K562 (cell line): ENCODE data around the gene TBX1. TPM values are rescaled to one million over a fixed set of nuclear protein-coding genes. Genes with fewer than 3 reads are reported as not detected.

ENCODE experiments used
- ARID2 ChIP-seq: fragments of 450-650 bp; IDR thresholded peaks from 2 replicates; pipeline ENCODE4 v1.6.1; 2017; ENCODE audit warnings: antibody characterized with exemption, mild to moderate bottlenecking
- ATF7 ChIP-seq: fragments of 450-650 bp; IDR thresholded peaks from 2 replicates; pipeline ENCODE4 v1.7.1; 2014; ENCODE audit warnings: mild to moderate bottlenecking, moderate library complexity
- ELF2 ChIP-seq: fragments of 250-450 bp; sonication (Bioruptor Pico); IDR thresholded peaks from 2 replicates; pipeline ENCODE4 v1.5.0; 2021; ENCODE audit warnings: mild to moderate bottlenecking
- ESRRA ChIP-seq: fragments of 450-650 bp; IDR thresholded peaks from 2 replicates; pipeline ENCODE4 v1.6.1; 2014; ENCODE audit warnings: low read depth, mild to moderate bottlenecking, moderate library complexity, borderline replicate concordance
- FUS ChIP-seq: fragments of 200-400 bp; formaldehyde crosslinking; optimal IDR thresholded peaks from 2 replicates; pipeline ENCODE3; 2017; ENCODE audit warnings: low read depth, low read length
- MXI1 ChIP-seq: IDR thresholded peaks from 2 replicates; pipeline ENCODE4 v1.6.1; 2011; ENCODE audit warnings: low read depth, mild to moderate bottlenecking, improper control_type of control experiment, low read length
- POLR2AphosphoS5 ChIP-seq: IDR thresholded peaks from 2 replicates; pipeline ENCODE4 v1.6.1; 2011; ENCODE audit warnings: mild to moderate bottlenecking, low read depth, low read length, moderate library complexity; ENCODE audit not compliant: control insufficient read depth, insufficient read depth
- RFX5 ChIP-seq: IDR thresholded peaks from 2 replicates; pipeline ENCODE4 v1.6.1; 2011; ENCODE audit warnings: low read depth, mild to moderate bottlenecking, improper control_type of control experiment, low read length
- TEAD4 ChIP-seq, 2 experiments: sonication (generic) in 1 of 2; formaldehyde crosslinking in 1 of 2; IDR thresholded peaks; 2 replicates each; pipeline versions ENCODE4 v1.6.1 to v1.8.0; 2012 to 2022; ENCODE audit warnings: borderline replicate concordance in 1 of 2, inconsistent platforms in 1 of 2, low read length in 1 of 2, mild to moderate bottlenecking in 1 of 2, missing genetic modification reagents in 1 of 2
- THRAP3 ChIP-seq: fragments of 450-650 bp; IDR thresholded peaks from 2 replicates; pipeline ENCODE4 v1.6.1; 2016; ENCODE audit warnings: mild to moderate bottlenecking, inconsistent platforms, borderline replicate concordance
- ZFP36 ChIP-seq: fragments of 150-350 bp; IDR thresholded peaks from 2 replicates; pipeline ENCODE4 v1.6.1; 2018; ENCODE audit warnings: low read length, low read depth; ENCODE audit not compliant: partially characterized antibody
- ZKSCAN8 ChIP-seq: fragments of 200-800 bp; sonication (Bioruptor generic); IDR thresholded peaks from 2 replicates; pipeline ENCODE4 v1.6.1; 2016; ENCODE audit warnings: missing genetic modification characterization, missing compliant biosample characterization
- polyA plus RNA-seq, 8 experiments: library from polyadenylated mRNA; depleted of rRNA in 4 of 8; stranded (reverse) in 5 of 8; unstranded in 3 of 8; fragments of >200 nt; fragmentation: Nextera tagmentation in 2 of 8; fragmentation: Illumina TruSeq in 1 of 8; extraction: Ambion mirVana in 2 of 8; extraction: Trizol in 1 of 8; gene quantifications; 2 replicates each; pipeline versions ENCODE4 v1.2.1 to v1.2.3, GENCODE V29; 2011 to 2014; ENCODE audit warnings: inconsistent platforms in 1 of 8, missing spikeins in 1 of 8
- total RNA-seq, 7 experiments: library from RNA; depleted of rRNA in 6 of 7; stranded (reverse); fragments of >200 nt in 6 of 7; fragmentation: Illumina TruSeq in 2 of 7; extraction: Trizol in 2 of 7; gene quantifications; 2 replicates each; pipeline versions ENCODE4 v1.2.1 to v1.2.3, GENCODE V29; 2011 to 2021; ENCODE audit warnings: low replicate concordance in 1 of 7
- TF ChIP-seq, protein P1 (sequence below), 2 experiments: IDR thresholded peaks; 2 replicates each; pipeline ENCODE4 v1.6.1; 2011; ENCODE audit warnings: borderline replicate concordance in 1 of 2, control low read depth in 1 of 2, low read depth in 1 of 2, low read length in 1 of 2, mild to moderate bottlenecking in 1 of 2, mixed read lengths in 1 of 2, moderate library complexity in 1 of 2; ENCODE audit not compliant: insufficient read depth in 1 of 2, insufficient read length in 1 of 2, poor library complexity in 1 of 2, severe bottlenecking in 1 of 2; ENCODE audit errors: extremely low read depth in 1 of 2
- TF ChIP-seq, protein P2 (sequence below): fragments of 250-450 bp; sonication (Bioruptor Pico); IDR thresholded peaks from 2 replicates; pipeline ENCODE4 v1.8.0; 2022; ENCODE audit warnings: moderate library complexity, mild to moderate bottlenecking, inconsistent platforms
- TF ChIP-seq, protein P3 (sequence below): fragments of 450-650 bp; formaldehyde crosslinking; IDR thresholded peaks from 2 replicates; pipeline ENCODE4 v1.4.0; 2020; ENCODE audit warnings: mild to moderate bottlenecking, moderate library complexity
- TF ChIP-seq, protein P4 (sequence below), 2 experiments: fragments of 200-800 bp in 1 of 2; sonication (Bioruptor generic) in 1 of 2; sonication (generic) in 1 of 2; formaldehyde crosslinking in 1 of 2; IDR thresholded peaks in 1 of 2; conservative IDR thresholded peaks in 1 of 2; 2 replicates each; pipeline versions ENCODE4 v1.5.0 to v1.6.1; 2016 to 2020; ENCODE audit warnings: missing compliant biosample characterization in 1 of 2, missing genetic modification characterization in 1 of 2, missing genetic modification reagents in 1 of 2
- TF ChIP-seq, protein P5 (sequence below): sonication (generic); formaldehyde crosslinking; IDR thresholded peaks from 2 replicates; pipeline ENCODE4 v1.8.1; 2023; ENCODE audit warnings: mild to moderate bottlenecking, missing genetic modification reagents
- TF ChIP-seq, protein P6 (sequence below): fragments of 450-650 bp; IDR thresholded peaks from 2 replicates; pipeline ENCODE4 v1.6.1; 2016

Gene TBX1
- total and polyA plus RNA-seq, 9 of the 15 experiments (the other 6 are each of a cell fraction or from before 2014, with no cell fraction given) = 0.07 to 35.0 (median 3.9) TPM

DNA sequence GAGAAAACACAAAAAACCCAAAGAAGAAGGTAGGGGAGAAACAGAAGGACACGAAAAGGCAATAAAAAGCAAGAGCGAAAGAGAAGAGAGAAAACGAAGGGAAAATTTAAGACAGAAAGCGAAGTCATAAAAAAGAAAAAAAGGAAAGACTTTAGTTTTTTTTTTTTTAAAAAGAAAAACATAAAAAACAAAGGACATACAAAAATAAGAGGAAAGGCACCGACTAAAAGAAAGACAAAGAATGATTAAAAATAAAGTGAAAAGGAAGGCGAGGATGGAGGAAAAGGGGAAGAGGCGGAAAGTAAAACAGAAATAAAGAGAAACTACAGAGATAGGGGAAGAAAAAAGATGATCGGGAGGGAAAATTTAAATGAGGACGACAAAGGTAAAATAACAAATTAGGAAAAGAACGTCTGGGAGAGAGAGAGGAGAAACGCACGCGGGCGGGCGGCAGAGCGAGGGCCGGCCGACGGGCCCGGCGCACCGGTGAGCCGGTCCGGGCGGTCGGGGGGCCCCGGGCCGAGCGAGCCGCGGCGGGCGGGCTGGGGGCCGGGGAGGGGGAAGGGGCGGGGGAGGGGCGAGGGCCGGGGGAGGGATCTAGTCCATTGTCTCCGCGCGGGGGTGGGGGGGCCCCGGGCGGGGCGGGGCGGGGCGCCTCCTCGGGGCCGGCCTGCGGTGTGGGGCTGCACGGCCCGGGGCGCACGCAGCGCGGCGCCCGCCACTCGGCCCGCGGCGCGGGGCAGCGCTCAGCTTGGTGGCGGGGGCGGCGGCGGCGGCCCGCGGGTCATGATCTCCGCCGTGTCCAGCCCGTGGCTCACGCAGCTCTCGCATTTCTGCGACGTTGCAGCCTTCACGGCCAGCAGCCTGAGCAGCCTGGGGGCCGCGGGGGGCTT lies at the start of gene TBX1 (continued):
- TF ChIP-seq TEAD4 (IDR thresholded peaks at IDR 0.05; ENCODE audit: low read length) (no peak), TEAD4 (CRISPR knock-in tag; IDR thresholded peaks at IDR 0.05; ENCODE audit: borderline replicate concordance) (no peak), RFX5 (no peak), ESRRA (no peak), ZFP36 (no peak), FUS (no peak), POLR2AphosphoS5 (no peak), ZKSCAN8 (CRISPR knock-in tag) (no peak), ARID2 (peak; percentile 83), ELF2 (CRISPR knock-in tag) (no peak), ATF7 (no peak), THRAP3 (no peak), MXI1 (peak; percentile 30; the same call in 1 of the 2 replicates)
- TF ChIP-seq, protein P1, sequence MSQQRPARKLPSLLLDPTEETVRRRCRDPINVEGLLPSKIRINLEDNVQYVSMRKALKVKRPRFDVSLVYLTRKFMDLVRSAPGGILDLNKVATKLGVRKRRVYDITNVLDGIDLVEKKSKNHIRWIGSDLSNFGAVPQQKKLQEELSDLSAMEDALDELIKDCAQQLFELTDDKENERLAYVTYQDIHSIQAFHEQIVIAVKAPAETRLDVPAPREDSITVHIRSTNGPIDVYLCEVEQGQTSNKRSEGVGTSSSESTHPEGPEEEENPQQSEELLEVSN (IDR thresholded peaks at IDR 0.05; ENCODE audit: borderline replicate concordance in 1 of 2, extremely low read depth in 1 of 2, insufficient read depth in 1 of 2, insufficient read length in 1 of 2, low read depth in 1 of 2, low read length in 1 of 2, poor library complexity in 1 of 2, severe bottlenecking in 1 of 2) = peak in 1 of 2 experiments; percentile 66
- TF ChIP-seq, protein P2, sequence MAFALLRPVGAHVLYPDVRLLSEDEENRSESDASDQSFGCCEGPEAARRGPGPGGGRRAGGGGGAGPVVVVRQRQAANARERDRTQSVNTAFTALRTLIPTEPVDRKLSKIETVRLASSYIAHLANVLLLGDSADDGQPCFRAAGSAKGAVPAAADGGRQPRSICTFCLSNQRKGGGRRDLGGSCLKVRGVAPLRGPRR (CRISPR knock-in tag) = no peak
- TF ChIP-seq, protein P3, sequence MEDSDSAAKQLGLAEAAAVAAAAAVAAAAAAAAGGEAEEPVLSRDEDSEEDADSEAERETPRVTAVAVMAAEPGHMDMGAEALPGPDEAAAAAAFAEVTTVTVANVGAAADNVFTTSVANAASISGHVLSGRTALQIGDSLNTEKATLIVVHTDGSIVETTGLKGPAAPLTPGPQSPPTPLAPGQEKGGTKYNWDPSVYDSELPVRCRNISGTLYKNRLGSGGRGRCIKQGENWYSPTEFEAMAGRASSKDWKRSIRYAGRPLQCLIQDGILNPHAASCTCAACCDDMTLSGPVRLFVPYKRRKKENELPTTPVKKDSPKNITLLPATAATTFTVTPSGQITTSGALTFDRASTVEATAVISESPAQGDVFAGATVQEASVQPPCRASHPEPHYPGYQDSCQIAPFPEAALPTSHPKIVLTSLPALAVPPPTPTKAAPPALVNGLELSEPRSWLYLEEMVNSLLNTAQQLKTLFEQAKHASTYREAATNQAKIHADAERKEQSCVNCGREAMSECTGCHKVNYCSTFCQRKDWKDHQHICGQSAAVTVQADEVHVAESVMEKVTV = no peak
- TF ChIP-seq, protein P4, sequence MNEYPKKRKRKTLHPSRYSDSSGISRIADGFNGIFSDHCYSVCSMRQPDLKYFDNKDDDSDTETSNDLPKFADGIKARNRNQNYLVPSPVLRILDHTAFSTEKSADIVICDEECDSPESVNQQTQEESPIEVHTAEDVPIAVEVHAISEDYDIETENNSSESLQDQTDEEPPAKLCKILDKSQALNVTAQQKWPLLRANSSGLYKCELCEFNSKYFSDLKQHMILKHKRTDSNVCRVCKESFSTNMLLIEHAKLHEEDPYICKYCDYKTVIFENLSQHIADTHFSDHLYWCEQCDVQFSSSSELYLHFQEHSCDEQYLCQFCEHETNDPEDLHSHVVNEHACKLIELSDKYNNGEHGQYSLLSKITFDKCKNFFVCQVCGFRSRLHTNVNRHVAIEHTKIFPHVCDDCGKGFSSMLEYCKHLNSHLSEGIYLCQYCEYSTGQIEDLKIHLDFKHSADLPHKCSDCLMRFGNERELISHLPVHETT (CRISPR knock-in tag; conservative IDR thresholded peaks at IDR 0.05 in 1 of 2, IDR thresholded peaks at IDR 0.05 in 1 of 2) = no peak; a peak in 1 of 4 replicates
- TF ChIP-seq, protein P5, sequence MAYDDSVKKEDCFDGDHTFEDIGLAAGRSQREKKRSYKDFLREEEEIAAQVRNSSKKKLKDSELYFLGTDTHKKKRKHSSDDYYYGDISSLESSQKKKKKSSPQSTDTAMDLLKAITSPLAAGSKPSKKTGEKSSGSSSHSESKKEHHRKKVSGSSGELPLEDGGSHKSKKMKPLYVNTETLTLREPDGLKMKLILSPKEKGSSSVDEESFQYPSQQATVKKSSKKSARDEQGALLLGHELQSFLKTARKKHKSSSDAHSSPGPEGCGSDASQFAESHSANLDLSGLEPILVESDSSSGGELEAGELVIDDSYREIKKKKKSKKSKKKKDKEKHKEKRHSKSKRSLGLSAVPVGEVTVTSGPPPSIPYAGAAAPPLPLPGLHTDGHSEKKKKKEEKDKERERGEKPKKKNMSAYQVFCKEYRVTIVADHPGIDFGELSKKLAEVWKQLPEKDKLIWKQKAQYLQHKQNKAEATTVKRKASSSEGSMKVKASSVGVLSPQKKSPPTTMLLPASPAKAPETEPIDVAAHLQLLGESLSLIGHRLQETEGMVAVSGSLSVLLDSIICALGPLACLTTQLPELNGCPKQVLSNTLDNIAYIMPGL = no peak
- TF ChIP-seq, protein P6, sequence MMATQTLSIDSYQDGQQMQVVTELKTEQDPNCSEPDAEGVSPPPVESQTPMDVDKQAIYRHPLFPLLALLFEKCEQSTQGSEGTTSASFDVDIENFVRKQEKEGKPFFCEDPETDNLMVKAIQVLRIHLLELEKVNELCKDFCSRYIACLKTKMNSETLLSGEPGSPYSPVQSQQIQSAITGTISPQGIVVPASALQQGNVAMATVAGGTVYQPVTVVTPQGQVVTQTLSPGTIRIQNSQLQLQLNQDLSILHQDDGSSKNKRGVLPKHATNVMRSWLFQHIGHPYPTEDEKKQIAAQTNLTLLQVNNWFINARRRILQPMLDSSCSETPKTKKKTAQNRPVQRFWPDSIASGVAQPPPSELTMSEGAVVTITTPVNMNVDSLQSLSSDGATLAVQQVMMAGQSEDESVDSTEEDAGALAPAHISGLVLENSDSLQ = peak; percentile 49
